Retinal pigment epithelial cell (primary cell): Measurements from ENCODE around the gene MTCH2.

Source experiments
- DNase-seq: peaks from one replicate; pipeline ENCODE4 v3.0.0-alpha.2; 2010; ENCODE audit warnings: low read depth
- H3K4me3 ChIP-seq: 2 replicates; pipeline ENCODE4 v1.5.1; 2011; ENCODE audit warnings: mild to moderate bottlenecking, low read length, control low read depth, moderate library complexity
- TF ChIP-seq, protein P1 (sequence below): conservative IDR thresholded peaks from 2 replicates; pipeline ENCODE4 v1.5.1; 2011; ENCODE audit warnings: low read depth, low read length, control low read depth, inconsistent platforms

The MTCH2 gene

GRCh38 chr11:47571357-47571729, 71.0 kb downstream of the MTCH2 start:
- H3K4me3 ChIP-seq, result no peak overlapping the region
- no peak for DNase-seq
- TF ChIP-seq, protein P1, sequence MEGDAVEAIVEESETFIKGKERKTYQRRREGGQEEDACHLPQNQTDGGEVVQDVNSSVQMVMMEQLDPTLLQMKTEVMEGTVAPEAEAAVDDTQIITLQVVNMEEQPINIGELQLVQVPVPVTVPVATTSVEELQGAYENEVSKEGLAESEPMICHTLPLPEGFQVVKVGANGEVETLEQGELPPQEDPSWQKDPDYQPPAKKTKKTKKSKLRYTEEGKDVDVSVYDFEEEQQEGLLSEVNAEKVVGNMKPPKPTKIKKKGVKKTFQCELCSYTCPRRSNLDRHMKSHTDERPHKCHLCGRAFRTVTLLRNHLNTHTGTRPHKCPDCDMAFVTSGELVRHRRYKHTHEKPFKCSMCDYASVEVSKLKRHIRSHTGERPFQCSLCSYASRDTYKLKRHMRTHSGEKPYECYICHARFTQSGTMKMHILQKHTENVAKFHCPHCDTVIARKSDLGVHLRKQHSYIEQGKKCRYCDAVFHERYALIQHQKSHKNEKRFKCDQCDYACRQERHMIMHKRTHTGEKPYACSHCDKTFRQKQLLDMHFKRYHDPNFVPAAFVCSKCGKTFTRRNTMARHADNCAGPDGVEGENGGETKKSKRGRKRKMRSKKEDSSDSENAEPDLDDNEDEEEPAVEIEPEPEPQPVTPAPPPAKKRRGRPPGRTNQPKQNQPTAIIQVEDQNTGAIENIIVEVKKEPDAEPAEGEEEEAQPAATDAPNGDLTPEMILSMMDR, result no peak

DNA sequence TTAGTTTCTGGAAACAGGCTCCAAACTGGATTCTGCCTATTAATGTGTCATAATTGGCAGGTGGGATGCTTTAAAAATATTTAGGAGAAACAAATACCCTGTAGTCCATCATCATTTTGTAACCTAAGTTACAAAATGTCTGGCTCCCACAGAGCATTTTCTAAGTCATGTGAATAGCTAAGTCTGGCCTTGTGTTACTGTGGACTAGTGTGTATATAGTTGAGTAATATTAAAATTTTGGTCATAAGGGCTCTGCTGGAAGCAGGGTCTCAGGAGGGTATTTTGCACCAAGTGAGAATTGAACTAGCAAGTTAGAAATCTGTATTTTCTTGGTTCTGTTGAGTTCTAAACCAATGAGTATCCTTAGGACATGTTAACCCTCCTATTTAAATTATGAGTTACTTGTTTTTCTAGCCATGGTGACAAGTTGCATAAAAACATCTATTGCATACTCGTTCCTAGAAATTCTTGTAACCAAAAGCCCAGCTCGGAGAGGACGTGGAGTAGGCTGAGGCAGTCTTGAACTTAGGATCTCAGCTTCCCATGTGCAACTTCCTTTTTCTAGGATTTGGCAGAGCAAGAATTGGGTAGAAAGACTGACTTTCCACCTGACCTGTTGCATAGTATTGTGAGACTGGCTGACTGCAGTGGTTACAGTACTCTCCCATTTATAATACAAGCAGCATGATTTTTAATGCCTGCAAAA, 71.6 kb downstream of the MTCH2 start:
- no peak for DNase-seq

DNA sequence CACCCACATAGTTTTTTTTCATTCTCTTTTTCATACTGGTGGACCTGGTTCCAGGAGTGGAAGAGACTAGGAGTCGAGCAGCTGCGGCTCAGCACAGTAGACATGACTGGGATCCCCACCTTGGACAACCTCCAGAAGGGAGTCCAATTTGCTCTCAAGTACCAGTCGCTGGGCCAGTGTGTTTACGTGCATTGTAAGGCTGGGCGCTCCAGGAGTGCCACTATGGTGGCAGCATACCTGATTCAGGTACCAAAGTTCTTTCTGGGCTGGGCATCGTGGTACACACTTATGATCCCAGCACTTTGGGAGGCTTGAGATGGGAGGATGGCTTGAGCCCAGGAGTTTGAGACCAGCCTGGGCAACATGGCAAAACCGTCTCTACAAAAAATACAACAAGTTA, 72.7 kb downstream of the MTCH2 start:
- TF ChIP-seq, protein P1, result no peak
- H3K4me3 ChIP-seq, result no peak overlapping the region
- DNase-seq, result no peak

More for the DNA sequence above, 71.6 kb downstream of the MTCH2 start:
- TF ChIP-seq, protein P1, result no peak
- no peak overlapping the region for H3K4me3 ChIP-seq
